HepG2 (cell line): ENCODE data around the gene NKD1. TPM values are rescaled to one million over a fixed set of nuclear protein-coding genes. Genes with fewer than 3 reads are reported as not detected.

ENCODE experiments used
- CSRNP1 ChIP-seq: sonication (generic); formaldehyde crosslinking; IDR thresholded peaks from 2 replicates; pipeline ENCODE4 v1.8.1; 2023; ENCODE audit warnings: mild to moderate bottlenecking, missing genetic modification reagents
- EP300 ChIP-seq, 3 experiments: sonication (generic) in 1 of 3; formaldehyde crosslinking in 1 of 3; IDR thresholded peaks; 2 replicates each; pipeline versions ENCODE4 v1.5.1 to v1.6.1; 2011 to 2020; ENCODE audit warnings: low read depth in 2 of 3, low read length in 2 of 3, borderline replicate concordance in 1 of 3, improper control_type of control experiment in 1 of 3, mild to moderate bottlenecking in 1 of 3, missing genetic modification reagents in 1 of 3, moderate library complexity in 1 of 3
- HNF1A ChIP-seq, 2 experiments: sonication (generic) in 1 of 2; formaldehyde crosslinking in 1 of 2; IDR thresholded peaks; 2 replicates each; pipeline versions ENCODE4 v1.4.0 to v1.6.1; 2016 to 2020; ENCODE audit warnings: borderline replicate concordance in 1 of 2, low read depth in 1 of 2, mild to moderate bottlenecking in 1 of 2, missing genetic modification reagents in 1 of 2
- HNF4A ChIP-seq: sonication (generic); formaldehyde crosslinking; IDR thresholded peaks from 2 replicates; pipeline ENCODE4 v1.4.0; 2020; ENCODE audit warnings: missing genetic modification reagents
- MAFK ChIP-seq, 2 experiments: IDR thresholded peaks in 1 of 2; conservative IDR thresholded peaks in 1 of 2; 2 replicates each; pipeline ENCODE4 v1.6.1; 2011; ENCODE audit warnings: improper control_type of control experiment in 2 of 2, low read length in 2 of 2
- MXI1 ChIP-seq: IDR thresholded peaks from 3 replicates; pipeline ENCODE4 v1.6.1; 2012; ENCODE audit warnings: low read depth, low read length, inconsistent platforms, borderline replicate concordance
- NFKB2 ChIP-seq: sonication (generic); formaldehyde crosslinking; IDR thresholded peaks from 2 replicates; pipeline ENCODE4 v1.4.0; 2020; ENCODE audit warnings: missing genetic modification reagents, borderline replicate concordance
- RARA ChIP-seq: IDR thresholded peaks from 2 replicates; pipeline ENCODE4 v1.6.1; 2016; ENCODE audit warnings: missing genetic modification reagents, missing compliant biosample characterization
- RBFOX2 ChIP-seq: fragments of 200-400 bp; formaldehyde crosslinking; IDR thresholded peaks from 2 replicates; pipeline ENCODE4 v1.6.1; 2017; ENCODE audit warnings: low read depth, mild to moderate bottlenecking, low read length
- REPIN1 ChIP-seq: sonication (generic); formaldehyde crosslinking; IDR thresholded peaks from 2 replicates; pipeline ENCODE4 v1.8.0; 2022; ENCODE audit warnings: missing genetic modification reagents, low read depth, mild to moderate bottlenecking, borderline replicate concordance
- RXRB ChIP-seq: IDR thresholded peaks from 2 replicates; pipeline ENCODE4 v1.6.1; 2016; ENCODE audit warnings: borderline replicate concordance, missing genetic modification reagents, missing compliant biosample characterization
- ZBTB7B ChIP-seq: sonication (generic); formaldehyde crosslinking; IDR thresholded peaks from 2 replicates; pipeline ENCODE4 v1.4.0; 2020; ENCODE audit warnings: missing genetic modification reagents
- ZFX ChIP-seq: sonication (generic); formaldehyde crosslinking; IDR thresholded peaks from 2 replicates; pipeline ENCODE4 v1.4.0; 2020; ENCODE audit warnings: mild to moderate bottlenecking, low read depth, missing genetic modification reagents, moderate library complexity
- ZHX1 ChIP-seq: sonication (generic); formaldehyde crosslinking; IDR thresholded peaks from 2 replicates; pipeline ENCODE4 v1.8.1; 2022; ENCODE audit warnings: low read depth, mild to moderate bottlenecking, missing genetic modification reagents
- ZMAT5 ChIP-seq: sonication (generic); formaldehyde crosslinking; IDR thresholded peaks from 2 replicates; pipeline ENCODE4 v1.5.0; 2020; ENCODE audit warnings: mild to moderate bottlenecking, low read depth, missing genetic modification reagents, borderline replicate concordance
- ZNF44 ChIP-seq: sonication (generic); formaldehyde crosslinking; IDR thresholded peaks from 2 replicates; pipeline ENCODE4 v1.5.1; 2020; ENCODE audit warnings: mild to moderate bottlenecking, missing genetic modification reagents
- ZNF670 ChIP-seq: sonication (generic); formaldehyde crosslinking; IDR thresholded peaks from 2 replicates; pipeline ENCODE4 v1.8.0; 2022; ENCODE audit warnings: mild to moderate bottlenecking, missing genetic modification reagents, borderline replicate concordance
- polyA plus RNA-seq, 8 experiments: library from polyadenylated mRNA; depleted of rRNA in 3 of 8; stranded (reverse) in 7 of 8; unstranded in 1 of 8; fragments of >200 nt; fragmentation: Illumina TruSeq in 4 of 8; extraction: Trizol in 4 of 8; gene quantifications; 2 replicates each; pipeline versions ENCODE4 v1.2.1 to v1.2.3, GENCODE V29; 2011 to 2016; ENCODE audit warnings: low read depth in 4 of 8, missing spikeins in 1 of 8, mixed read lengths in 1 of 8; ENCODE audit not compliant: insufficient read depth in 1 of 8
- total RNA-seq, 5 experiments: library from RNA; depleted of rRNA; stranded (reverse); fragments of >200 nt; fragmentation: Illumina TruSeq; extraction: Trizol; gene quantifications; 2 replicates each; pipeline ENCODE4 v1.2.3, GENCODE V29; 2016; ENCODE audit warnings: low read depth in 1 of 5

Gene NKD1
- total and polyA plus RNA-seq, 2 of the 13 experiments (the other 11 are each of a cell fraction or from before 2014, with no cell fraction given), result 70.4 to 121 TPM

GRCh38 chr16:50550866-50551641 is 2.9 kb downstream of the NKD1 start (continued):
- TF ChIP-seq RXRB (CRISPR knock-in tag) (peak; percentile 52; the same call in 1 of the 2 replicates), RBFOX2 (peak; percentile 7; the same call in 1 of the 2 replicates), RARA (CRISPR knock-in tag) (peak; percentile 55; the same call in 1 of the 2 replicates), EP300 (IDR thresholded peaks at IDR 0.05; ENCODE audit: low read depth in 2 of 2, low read length in 2 of 2) (peak in 1 of 2 experiments; percentile 48; a peak in 1 of 4 replicates), EP300 (CRISPR knock-in tag; IDR thresholded peaks at IDR 0.05; ENCODE audit: borderline replicate concordance) (no peak; the same call in 1 of the 2 replicates), ZNF44 (CRISPR knock-in tag) (no peak), ZFX (CRISPR knock-in tag) (0 out of 2 replicates have a peak, but pooled peaks have one; percentile 16), ZBTB7B (CRISPR knock-in tag) (peak; percentile 63; the same call in 1 of the 2 replicates), MXI1 (peak; percentile 28; the same call in 1 of the 3 replicates), ZHX1 (CRISPR knock-in tag) (no peak), MAFK (conservative IDR thresholded peaks at IDR 0.05 in 1 of 2, IDR thresholded peaks at IDR 0.05 in 1 of 2; ENCODE audit: low read length in 2 of 2) (peak; percentile 21 to 64; a peak in 3 of 4 replicates), ZMAT5 (no peak), CSRNP1 (peak; percentile 43; the same call in 1 of the 2 replicates), HNF4A (CRISPR knock-in tag) (0 out of 2 replicates have a peak, but pooled peaks have one; percentile 13), ZNF670 (CRISPR knock-in tag) (0 out of 2 replicates have a peak, but pooled peaks have one; percentile 38), REPIN1 (CRISPR knock-in tag) (peak; percentile 39; the same call in 1 of the 2 replicates), HNF1A (IDR thresholded peaks at IDR 0.05; ENCODE audit: low read depth) (no peak), HNF1A (CRISPR knock-in tag; IDR thresholded peaks at IDR 0.05; ENCODE audit: borderline replicate concordance) (no peak; the same call in 1 of the 2 replicates), NFKB2 (CRISPR knock-in tag) (0 out of 2 replicates have a peak, but pooled peaks have one; percentile 44)
